Subcutaneous adipose tissue (tissue), 4 donors: Measurements from ENCODE around the gene SLC4A4. TPM values are rescaled to one million over a fixed set of nuclear protein-coding genes. Genes with fewer than 3 reads are reported as not detected.

Experiments used
- CTCF ChIP-seq: fragments of 450-650 bp; IDR thresholded peaks from one replicate; pipeline ENCODE4 v1.5.1; 2016; ENCODE audit warnings: low read depth, mild to moderate bottlenecking, control low read depth, antibody characterized with exemption, moderate library complexity
- total RNA-seq, 4 donors: library from RNA; depleted of rRNA; stranded (reverse); fragments of >200 nt; gene quantifications; one replicate each; pipeline ENCODE4 v1.1.0, GENCODE V29; 2016

The SLC4A4 gene
- total RNA-seq, 4 donors from 2014 or later, result 0.68 to 18.6 (median 5.0) TPM

- no peak for TF ChIP-seq CTCF
Observed at GRCh38 chr4:71498625-71499024, 159.8 kb downstream of the SLC4A4 start.

- no peak for TF ChIP-seq CTCF
Observed at GRCh38 chr4:71501992-71502391, 163.2 kb downstream of the SLC4A4 start.

- no peak for TF ChIP-seq CTCF
Observed at GRCh38 chr4:71518283-71518989, 179.6 kb downstream of the SLC4A4 start.

GRCh38 chr4:71520308-71520707 lies 181.5 kb downstream of the SLC4A4 start:
- no peak for TF ChIP-seq CTCF

GRCh38 chr4:71520850-71521249 lies 182.0 kb downstream of the SLC4A4 start:
- no peak for TF ChIP-seq CTCF

- TF ChIP-seq CTCF, result no peak
Observed at GRCh38 chr4:71524756-71525155, 185.9 kb downstream of the SLC4A4 start.

GRCh38 chr4:71526637-71527406 lies 188.0 kb downstream of the SLC4A4 start:
- TF ChIP-seq CTCF, result no peak
